AG04449 (cell line): ENCODE measurements around the gene TMC6.

Experiments used
- CTCF ChIA-PET: fragments of 350-600 bp; formaldehyde crosslinking; extraction: SDS; loops from one replicate; lab custom pipeline; 2021; ENCODE audit warnings: antibody characterized with exemption; lab: Yijun Ruan, JAX
- POLR2A ChIA-PET: fragments of 400-600, 350-600 bp; formaldehyde crosslinking; extraction: SDS; loops from one replicate; lab custom pipeline; 2020; ENCODE audit warnings: antibody characterized with exemption, inconsistent platforms; lab: Yijun Ruan, JAX
- DNase-seq: peaks from one replicate; pipeline ENCODE4 v3.0.0-alpha.2; 2010; ENCODE audit warnings: low read depth, low spot score
- H3K4me3 ChIP-seq: 2 replicates; pipeline ENCODE4 v1.5.1; 2011; ENCODE audit warnings: low read depth, mild to moderate bottlenecking, control low read depth, low read length
- TF ChIP-seq, protein P1 (sequence below): IDR thresholded peaks from one replicate; pipeline ENCODE4 v1.5.1; 2011; ENCODE audit warnings: mild to moderate bottlenecking, moderate library complexity, low read length, control low read depth, inconsistent platforms; ENCODE audit not compliant: insufficient read depth; ENCODE audit errors: missing control alignments

The TMC6 gene

DNA sequence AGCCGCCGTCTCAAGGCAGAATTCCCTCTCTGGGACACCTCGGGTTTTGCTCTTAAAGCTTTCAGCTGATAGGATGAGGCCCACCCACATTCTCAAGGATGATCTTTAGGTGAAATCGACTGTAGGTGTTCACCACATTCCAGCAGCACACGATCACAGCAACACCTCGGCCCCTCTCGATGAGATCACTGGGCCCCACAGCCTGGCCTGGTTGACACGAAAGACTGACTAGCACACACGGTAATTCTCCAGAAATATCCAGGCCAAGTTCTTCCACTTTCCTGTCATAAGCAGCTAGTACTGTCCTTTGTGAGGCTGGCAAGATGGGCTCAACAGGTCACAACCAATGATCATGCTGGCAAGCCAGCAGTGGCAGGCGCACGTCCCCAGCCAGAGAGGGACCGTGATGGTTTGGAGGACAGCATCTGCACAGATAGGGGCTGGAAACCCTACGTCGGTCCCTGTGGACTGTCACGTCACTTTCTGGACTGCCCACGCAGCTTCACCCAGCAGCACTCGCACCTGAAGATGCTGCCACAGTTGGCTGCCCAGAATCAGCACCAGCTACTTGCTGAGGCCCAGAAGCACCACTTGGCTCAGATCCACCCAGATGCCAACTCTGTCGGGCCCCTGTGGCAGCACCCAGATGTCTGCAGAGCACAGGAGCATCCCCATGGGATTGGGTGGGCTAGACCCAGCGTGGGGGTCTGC, 17.4 kb downstream of the TMC6 start:
- POLR2A ChIA-PET: interaction anchor here (0.6 kb wide), 1 partner anchor 14 kb away, joined by 3 read pairs; no protein-coding TSS in a partner anchor
- CTCF ChIA-PET: interaction anchor here (0.7 to 8.9 kb wide), 10 partner anchors 8 to 141 kb away, joined by 3 to 116 read pairs (median 4); partner anchors contain the start of genes TK1 and TMC8
- no peak for DNase-seq
- TF ChIP-seq, protein P1, sequence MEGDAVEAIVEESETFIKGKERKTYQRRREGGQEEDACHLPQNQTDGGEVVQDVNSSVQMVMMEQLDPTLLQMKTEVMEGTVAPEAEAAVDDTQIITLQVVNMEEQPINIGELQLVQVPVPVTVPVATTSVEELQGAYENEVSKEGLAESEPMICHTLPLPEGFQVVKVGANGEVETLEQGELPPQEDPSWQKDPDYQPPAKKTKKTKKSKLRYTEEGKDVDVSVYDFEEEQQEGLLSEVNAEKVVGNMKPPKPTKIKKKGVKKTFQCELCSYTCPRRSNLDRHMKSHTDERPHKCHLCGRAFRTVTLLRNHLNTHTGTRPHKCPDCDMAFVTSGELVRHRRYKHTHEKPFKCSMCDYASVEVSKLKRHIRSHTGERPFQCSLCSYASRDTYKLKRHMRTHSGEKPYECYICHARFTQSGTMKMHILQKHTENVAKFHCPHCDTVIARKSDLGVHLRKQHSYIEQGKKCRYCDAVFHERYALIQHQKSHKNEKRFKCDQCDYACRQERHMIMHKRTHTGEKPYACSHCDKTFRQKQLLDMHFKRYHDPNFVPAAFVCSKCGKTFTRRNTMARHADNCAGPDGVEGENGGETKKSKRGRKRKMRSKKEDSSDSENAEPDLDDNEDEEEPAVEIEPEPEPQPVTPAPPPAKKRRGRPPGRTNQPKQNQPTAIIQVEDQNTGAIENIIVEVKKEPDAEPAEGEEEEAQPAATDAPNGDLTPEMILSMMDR: no peak
- H3K4me3 ChIP-seq: no peak overlapping the region

DNA sequence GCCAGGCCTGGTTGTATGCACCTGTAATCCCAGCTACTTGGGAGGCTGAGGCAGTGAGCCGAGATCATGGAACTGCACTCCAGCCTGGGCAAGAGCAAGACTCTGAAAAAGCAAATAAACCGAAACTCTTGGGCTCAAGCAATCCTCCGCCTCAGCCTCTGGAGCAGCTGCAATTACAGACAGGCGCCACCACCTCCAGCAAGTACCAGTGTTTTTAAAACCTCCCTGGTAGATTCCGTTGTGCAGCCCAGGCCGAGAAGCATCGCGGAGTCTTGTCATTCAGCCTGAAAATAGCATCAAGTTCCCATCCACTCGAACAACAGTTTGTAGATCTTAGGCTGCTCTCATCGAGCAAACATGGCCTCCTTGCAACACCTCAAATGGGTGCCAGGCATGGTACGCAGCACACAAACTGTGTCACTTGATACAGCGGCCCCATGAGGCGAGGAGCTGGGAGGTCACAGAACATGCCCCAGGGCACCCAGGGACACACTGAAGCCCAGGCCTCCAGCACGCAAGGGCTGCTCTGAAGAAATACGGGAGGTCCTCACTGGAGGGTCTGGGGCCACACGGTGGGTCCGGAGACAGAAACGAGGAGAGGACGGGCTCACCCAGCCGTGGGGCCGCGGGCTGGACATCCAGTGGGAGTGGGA, 18.1 kb downstream of the TMC6 start:
- CTCF ChIA-PET: interaction anchor here (0.8 to 8.9 kb wide), 8 partner anchors 9 to 141 kb away, joined by 3 to 116 read pairs (median 6); partner anchors contain the start of gene TK1
- no peak overlapping the region for H3K4me3 ChIP-seq
- DNase-seq: no peak
- POLR2A ChIA-PET: interaction anchor here (0.6 kb wide), 1 partner anchor 15 kb away, joined by 3 read pairs; no protein-coding TSS in a partner anchor
- TF ChIP-seq, protein P1: no peak

GRCh38 chr17:78109489-78109761, 19.1 kb downstream of the TMC6 start:
- POLR2A ChIA-PET: no interaction called here
- TF ChIP-seq, protein P1: no peak
- H3K4me3 ChIP-seq: no peak overlapping the region
- DNase-seq: no peak
- CTCF ChIA-PET: interaction anchor here (0.6 to 8.9 kb wide), 4 partner anchors 12 to 409 kb away, joined by 3 to 116 read pairs (median 12); no protein-coding TSS in a partner anchor

GRCh38 chr17:78108726-78109488, 19.6 kb downstream of the TMC6 start:
- ChIA-PET POLR2A (no interaction called here), CTCF (interaction anchor here (0.6 to 8.9 kb wide), 6 partner anchors 10 to 410 kb away, joined by 3 to 116 read pairs (median 6); no protein-coding TSS in a partner anchor)
- no peak overlapping the region for H3K4me3 ChIP-seq
- no peak for DNase-seq
- TF ChIP-seq, protein P1: no peak

DNA sequence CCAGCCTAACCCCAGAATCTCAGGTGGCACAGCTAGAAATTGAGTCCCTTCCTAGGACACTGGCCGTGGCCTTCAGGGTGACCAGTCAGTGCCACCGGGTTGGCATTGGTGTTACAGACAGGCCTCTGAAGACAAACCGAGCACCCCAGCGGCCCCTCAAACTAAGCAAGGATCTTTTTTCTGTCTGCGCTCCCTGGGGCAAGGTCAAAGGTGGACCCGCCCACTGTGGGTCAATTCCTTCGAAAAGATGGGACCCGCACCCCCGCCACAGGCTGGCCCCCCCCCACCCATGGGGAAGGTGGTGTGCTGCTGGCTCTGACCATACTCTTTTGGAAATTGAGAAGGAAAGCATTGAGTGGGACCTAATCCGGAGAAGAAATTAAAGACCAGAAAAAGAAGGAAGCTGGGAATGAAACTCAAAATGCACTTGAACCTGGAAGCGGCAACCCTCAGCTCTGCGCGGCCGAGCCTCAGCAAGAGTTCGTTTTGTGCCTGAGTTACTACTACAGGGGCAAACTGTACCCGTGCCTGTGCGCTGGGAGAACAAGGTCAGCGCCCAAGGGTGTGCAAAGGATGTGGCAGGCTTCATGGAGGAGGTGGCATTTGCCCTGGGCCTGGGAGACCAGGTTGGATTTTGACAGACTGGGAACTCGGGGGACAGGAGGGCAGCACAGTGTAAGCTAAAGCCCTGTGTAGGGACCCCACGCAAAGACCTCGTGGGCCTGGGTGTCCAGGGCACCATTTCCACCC, 20.4 kb downstream of the TMC6 start:
- TF ChIP-seq, protein P1: no peak
- CTCF ChIA-PET: interaction anchor here (0.8 to 8.9 kb wide), 5 partner anchors 11 to 89 kb away, joined by 3 to 116 read pairs (median 7); no protein-coding TSS in a partner anchor
- POLR2A ChIA-PET: no interaction called here
- H3K4me3 ChIP-seq: no peak overlapping the region
- DNase-seq: no peak
